ENCODE results near the gene RP9.
"Not testable (repeated sequence)": the region's sequence is repeated elsewhere in the genome, so short reads cannot be mapped to it uniquely, and the experiment has no call there.

The RP9 gene

GRCh38 chr7:33100770-33101169 is 8.4 kb downstream of the RP9 start:
- DNase-seq = no peak

GRCh38 chr7:33099154-33099940 is 9.9 kb downstream of the RP9 start:
- DNase-seq = no peak

- DNase-seq = not testable (repeated sequence)
Measured at GRCh38 chr7:33094745-33095275, 14.4 kb downstream of the RP9 start.

GRCh38 chr7:33093266-33093665 is 15.9 kb downstream of the RP9 start:
- no peak for DNase-seq

GRCh38 chr7:33091641-33092191 is 17.5 kb downstream of the RP9 start:
- no peak for DNase-seq

- DNase-seq = no peak
Measured at GRCh38 chr7:33091111-33091531, 18.1 kb downstream of the RP9 start.

- no peak for DNase-seq
Measured at GRCh38 chr7:33089142-33089541, 20.1 kb downstream of the RP9 start.

- DNase-seq = no peak
Measured at GRCh38 chr7:33087858-33088257, 21.3 kb downstream of the RP9 start.

GRCh38 chr7:33087356-33087755 is 21.8 kb downstream of the RP9 start:
- DNase-seq = no peak

GRCh38 chr7:33079763-33080690 is 29.2 kb downstream of the RP9 start:
- DNase-seq = no peak

GRCh38 chr7:33079096-33079495 is 30.1 kb downstream of the RP9 start:
- DNase-seq = no peak

- DNase-seq = no peak
Measured at GRCh38 chr7:33076737-33077136, 32.5 kb downstream of the RP9 start.

- DNase-seq = no peak
Measured at GRCh38 chr7:33075818-33076518, 33.2 kb downstream of the RP9 start.

GRCh38 chr7:33073243-33073642 is 36.0 kb downstream of the RP9 start:
- no peak for DNase-seq

GRCh38 chr7:33072471-33072870 is 36.7 kb downstream of the RP9 start:
- DNase-seq = no peak

- no peak for DNase-seq
Measured at GRCh38 chr7:33070831-33071230, 38.4 kb downstream of the RP9 start.

GRCh38 chr7:33070277-33070676 is 38.9 kb downstream of the RP9 start:
- DNase-seq = no peak

GRCh38 chr7:33067921-33068320 is 41.3 kb downstream of the RP9 start:
- DNase-seq = no peak

GRCh38 chr7:33066771-33067170 is 42.4 kb downstream of the RP9 start:
- no peak for DNase-seq

- DNase-seq = no peak
Measured at GRCh38 chr7:33065981-33066380, 43.2 kb downstream of the RP9 start.

GRCh38 chr7:33062782-33063443 is 46.3 kb downstream of the RP9 start:
- peak; percentile 88 for DNase-seq
